ENCODE data around the gene TMEM138. TPM values are rescaled to one million over a fixed set of nuclear protein-coding genes. Genes with fewer than 3 reads are reported as not detected.

TMEM138 gene
- total and polyA plus RNA-seq, 2 experiments from 2014 or later, result 19.0 to 50.2 TPM

- Histone ChIP-seq H3K9ac (no peak overlapping the region), H3K27me3 (replicated peaks; ENCODE audit: insufficient read depth) (no peaks in the 10 kb centered on the region), H3K27ac (no peak overlapping the region), H2AFZ (no peak overlapping the region), H3K79me2 (ENCODE audit: insufficient read depth) (0 out of 2 replicates have a peak, but pooled peaks cover 3% of the 10 kb centered on the region), H3F3A (ENCODE audit: insufficient read depth) (peaks cover 54% of the 10 kb centered on the region), H3K36me3 (ENCODE audit: low read depth) (peaks cover 39% of the 10 kb centered on the region; the same call in 1 of the 2 replicates), H3K4me3 (no peak overlapping the region), H4K20me1 (ENCODE audit: insufficient read depth) (no peaks in the 10 kb centered on the region), H3K9me2 (ENCODE audit: insufficient read depth) (no peaks in the 10 kb centered on the region), H3K9me3 (ENCODE audit: low read depth) (no peaks in the 10 kb centered on the region), H3K4me2 (ENCODE audit: unreplicated experiment) (no peak overlapping the region), H3K4me1 (ENCODE audit: insufficient read depth) (no peaks in the 10 kb centered on the region)
- TF ChIP-seq EZH2 (IDR thresholded peaks at IDR 0.05; ENCODE audit: insufficient read depth, poor library complexity, severe bottlenecking), result no peak
- no peak for TF ChIP-seq EZH2phosphoT487 (IDR thresholded peaks at IDR 0.05; ENCODE audit: insufficient read depth, low read depth)
- in situ Hi-C loops (cut with MboI), result no loop called here
- 100% methylated on average over 2 of the region's 2 CpGs for WGBS, 2 experiments (ENCODE audit: low coverage in 1 of 2, low lambda C conversion rate in 2 of 2, missing lambda C conversion rate in 2 of 2)
- no peak for DNase-seq
Measured at GRCh38 chr11:61401573-61401972, 39.4 kb downstream of the TMEM138 start.

- H3K27ac ChIP-seq, result no peak overlapping the region
- H3F3A ChIP-seq (ENCODE audit: insufficient read depth), result peaks cover 59% of the 10 kb centered on the region
- H3K9me3 ChIP-seq (ENCODE audit: low read depth), result no peaks in the 10 kb centered on the region
- TF ChIP-seq EZH2phosphoT487 (IDR thresholded peaks at IDR 0.05; ENCODE audit: insufficient read depth, low read depth) (no peak), EZH2 (IDR thresholded peaks at IDR 0.05; ENCODE audit: insufficient read depth, poor library complexity, severe bottlenecking) (no peak)
- WGBS, 2 experiments (ENCODE audit: low coverage in 1 of 2, low lambda C conversion rate in 2 of 2, missing lambda C conversion rate in 2 of 2), result 92 to 97% methylated on average over 1 of the region's 1 CpG
- peaks cover 18% of the 10 kb centered on the region; the same call in 1 of the 2 replicates for H3K79me2 ChIP-seq (ENCODE audit: insufficient read depth)
- no peak overlapping the region for H3K4me3 ChIP-seq
- no peak overlapping the region for H3K9ac ChIP-seq
- peaks cover 55% of the 10 kb centered on the region for H3K36me3 ChIP-seq (ENCODE audit: low read depth)
- in situ Hi-C loops (cut with MboI), result no loop called here
- no peaks in the 10 kb centered on the region for H3K27me3 ChIP-seq (replicated peaks; ENCODE audit: insufficient read depth)
- no peaks in the 10 kb centered on the region for H3K4me1 ChIP-seq (ENCODE audit: insufficient read depth)
- H2AFZ ChIP-seq, result no peak overlapping the region
- no peak for DNase-seq
- no peaks in the 10 kb centered on the region for H3K9me2 ChIP-seq (ENCODE audit: insufficient read depth)
- no peaks in the 10 kb centered on the region for H4K20me1 ChIP-seq (ENCODE audit: insufficient read depth)
- no peak overlapping the region for H3K4me2 ChIP-seq (ENCODE audit: unreplicated experiment)
Measured at GRCh38 chr11:61403658-61404057, 41.5 kb downstream of the TMEM138 start.

GRCh38 chr11:61404103-61404502, 41.9 kb downstream of the TMEM138 start:
- Histone ChIP-seq H3K9ac (no peak overlapping the region), H3K4me3 (no peak overlapping the region), H3K27ac (no peak overlapping the region), H3K27me3 (replicated peaks; ENCODE audit: insufficient read depth) (no peaks in the 10 kb centered on the region), H3K36me3 (ENCODE audit: low read depth) (peaks cover 59% of the 10 kb centered on the region), H3K9me3 (ENCODE audit: low read depth) (no peaks in the 10 kb centered on the region), H3K4me2 (ENCODE audit: unreplicated experiment) (no peak overlapping the region), H3F3A (ENCODE audit: insufficient read depth) (peaks cover 64% of the 10 kb centered on the region), H3K9me2 (ENCODE audit: insufficient read depth) (no peaks in the 10 kb centered on the region), H3K4me1 (ENCODE audit: insufficient read depth) (no peaks in the 10 kb centered on the region), H3K79me2 (ENCODE audit: insufficient read depth) (peaks cover 21% of the 10 kb centered on the region; the same call in 1 of the 2 replicates), H2AFZ (no peak overlapping the region), H4K20me1 (ENCODE audit: insufficient read depth) (no peaks in the 10 kb centered on the region)
- 65 to 71% methylated on average over 5 of the region's 5 CpGs for WGBS, 2 experiments (ENCODE audit: low coverage in 1 of 2, low lambda C conversion rate in 2 of 2, missing lambda C conversion rate in 2 of 2)
- in situ Hi-C loops (cut with MboI), result no loop called here
- TF ChIP-seq EZH2phosphoT487 (IDR thresholded peaks at IDR 0.05; ENCODE audit: insufficient read depth, low read depth) (no peak), EZH2 (IDR thresholded peaks at IDR 0.05; ENCODE audit: insufficient read depth, poor library complexity, severe bottlenecking) (no peak)
- DNase-seq, result no peak

- no peak for DNase-seq
- Histone ChIP-seq H3K27me3 (replicated peaks; ENCODE audit: insufficient read depth) (no peaks in the 10 kb centered on the region), H3K36me3 (ENCODE audit: low read depth) (peaks cover 65% of the 10 kb centered on the region), H3K9me3 (ENCODE audit: low read depth) (no peaks in the 10 kb centered on the region), H3K79me2 (ENCODE audit: insufficient read depth) (peaks cover 21% of the 10 kb centered on the region; the same call in 1 of the 2 replicates), H3K4me3 (no peak overlapping the region), H3K9ac (no peak overlapping the region), H3K4me2 (ENCODE audit: unreplicated experiment) (no peak overlapping the region), H4K20me1 (ENCODE audit: insufficient read depth) (no peaks in the 10 kb centered on the region), H3K4me1 (ENCODE audit: insufficient read depth) (no peaks in the 10 kb centered on the region), H3K9me2 (ENCODE audit: insufficient read depth) (no peaks in the 10 kb centered on the region), H3K27ac (no peak overlapping the region), H3F3A (ENCODE audit: insufficient read depth) (peaks cover 62% of the 10 kb centered on the region), H2AFZ (no peak overlapping the region)
- 85 to 87% methylated on average over 4 of the region's 4 CpGs for WGBS, 2 experiments (ENCODE audit: low coverage in 1 of 2, low lambda C conversion rate in 2 of 2, missing lambda C conversion rate in 2 of 2)
- no peak for TF ChIP-seq EZH2 (IDR thresholded peaks at IDR 0.05; ENCODE audit: insufficient read depth, poor library complexity, severe bottlenecking)
- TF ChIP-seq EZH2phosphoT487 (IDR thresholded peaks at IDR 0.05; ENCODE audit: insufficient read depth, low read depth), result no peak
- in situ Hi-C loops (cut with MboI), result no loop called here
Measured at GRCh38 chr11:61404641-61405040, 42.5 kb downstream of the TMEM138 start.

- Histone ChIP-seq H3K9ac (no peak overlapping the region), H4K20me1 (ENCODE audit: insufficient read depth) (no peaks in the 10 kb centered on the region), H3K79me2 (ENCODE audit: insufficient read depth) (peaks cover 30% of the 10 kb centered on the region), H3K27me3 (replicated peaks; ENCODE audit: insufficient read depth) (no peaks in the 10 kb centered on the region), H3K9me3 (ENCODE audit: low read depth) (no peaks in the 10 kb centered on the region), H3K9me2 (ENCODE audit: insufficient read depth) (no peaks in the 10 kb centered on the region), H2AFZ (no peak overlapping the region), H3K4me3 (no peak overlapping the region), H3K4me1 (ENCODE audit: insufficient read depth) (no peaks in the 10 kb centered on the region), H3K27ac (no peak overlapping the region), H3K4me2 (ENCODE audit: unreplicated experiment) (no peak overlapping the region), H3F3A (ENCODE audit: insufficient read depth) (peaks cover 48% of the 10 kb centered on the region), H3K36me3 (ENCODE audit: low read depth) (peaks cover 75% of the 10 kb centered on the region)
- DNase-seq, result no peak
- in situ Hi-C loops (cut with MboI), result no loop called here
- TF ChIP-seq EZH2phosphoT487 (IDR thresholded peaks at IDR 0.05; ENCODE audit: insufficient read depth, low read depth) (no peak), EZH2 (IDR thresholded peaks at IDR 0.05; ENCODE audit: insufficient read depth, poor library complexity, severe bottlenecking) (no peak)
- WGBS, 2 experiments (ENCODE audit: low coverage in 1 of 2, low lambda C conversion rate in 2 of 2, missing lambda C conversion rate in 2 of 2), result 98 to 100% methylated on average over 2 of the region's 2 CpGs
Measured at GRCh38 chr11:61406067-61406466, 43.9 kb downstream of the TMEM138 start.

Data from GM23248 (cell line).